Urinary bladder (tissue), 4 donors: Measurements from ENCODE around the gene PRRC1. TPM values are rescaled to one million over a fixed set of nuclear protein-coding genes. Genes with fewer than 3 reads are reported as not detected.
"Not testable (repeated sequence)": the region's sequence is repeated elsewhere in the genome, so short reads cannot be mapped to it uniquely, and the experiment has no call there.

ENCODE experiments used
- DNase-seq: peaks from one replicate; pipeline ENCODE4 v3.0.0-alpha.2; 2015; ENCODE audit errors: extremely low spot score
- H3K27ac ChIP-seq: one replicate; pipeline ENCODE4 v1.5.1; 2013; ENCODE audit warnings: low read depth, mild to moderate bottlenecking, moderate library complexity
- H3K36me3 ChIP-seq: one replicate; pipeline ENCODE4 v1.6.1; 2013; ENCODE audit warnings: mild to moderate bottlenecking, moderate library complexity; ENCODE audit not compliant: insufficient read depth
- H3K4me1 ChIP-seq: one replicate; pipeline ENCODE4 v1.6.1; 2013; ENCODE audit warnings: mild to moderate bottlenecking, moderate library complexity; ENCODE audit not compliant: insufficient read depth
- H3K4me3 ChIP-seq: one replicate; pipeline ENCODE4 v1.5.1; 2013; ENCODE audit warnings: low read depth, low read length
- WGBS: extraction: QIAGEN DNeasy Blood & Tissue Kit; methylation state at CpG from one replicate; pipeline ENCODE4 v1.1.7; 2013; 5-methylcytosine and 5-hydroxymethylcytosine counted together
- polyA plus RNA-seq: library from polyadenylated mRNA; stranded (reverse); fragments of 200-250 nt; gene quantifications from one replicate; pipeline ENCODE4 v1.2.3, GENCODE V29; 2013
- total RNA-seq: library from RNA; depleted of rRNA; stranded (reverse); fragments of >200 nt; gene quantifications from one replicate; pipeline ENCODE4 v1.2.3, GENCODE V29; 2014
- donor health status: healthy with polysubstance abuse.
- donor health status: healthy.

Gene PRRC1
- total and polyA plus RNA-seq, 2 donors, result 20.8 to 108 TPM

GRCh38 chr5:127518319-127518621 is 830 bp downstream of the PRRC1 start:
- WGBS, result 5% methylated on average over 10 of the region's 10 CpGs
- H3K4me1 ChIP-seq, result no peaks in the 10 kb centered on the region
- H3K27ac ChIP-seq, result no peak overlapping the region
- H3K36me3 ChIP-seq, result no peaks in the 10 kb centered on the region
- peak; percentile 33 for DNase-seq
- peak overlapping the region; percentile 89 for H3K4me3 ChIP-seq

GRCh38 chr5:127519527-127519926 is 2.1 kb downstream of the PRRC1 start:
- 86% methylated on average over 4 of the region's 4 CpGs for WGBS
- DNase-seq, result no peak
- Histone ChIP-seq H3K4me1 (no peaks in the 10 kb centered on the region), H3K27ac (no peak overlapping the region), H3K36me3 (peaks cover 1% of the 10 kb centered on the region), H3K4me3 (no peak overlapping the region)

DNA sequence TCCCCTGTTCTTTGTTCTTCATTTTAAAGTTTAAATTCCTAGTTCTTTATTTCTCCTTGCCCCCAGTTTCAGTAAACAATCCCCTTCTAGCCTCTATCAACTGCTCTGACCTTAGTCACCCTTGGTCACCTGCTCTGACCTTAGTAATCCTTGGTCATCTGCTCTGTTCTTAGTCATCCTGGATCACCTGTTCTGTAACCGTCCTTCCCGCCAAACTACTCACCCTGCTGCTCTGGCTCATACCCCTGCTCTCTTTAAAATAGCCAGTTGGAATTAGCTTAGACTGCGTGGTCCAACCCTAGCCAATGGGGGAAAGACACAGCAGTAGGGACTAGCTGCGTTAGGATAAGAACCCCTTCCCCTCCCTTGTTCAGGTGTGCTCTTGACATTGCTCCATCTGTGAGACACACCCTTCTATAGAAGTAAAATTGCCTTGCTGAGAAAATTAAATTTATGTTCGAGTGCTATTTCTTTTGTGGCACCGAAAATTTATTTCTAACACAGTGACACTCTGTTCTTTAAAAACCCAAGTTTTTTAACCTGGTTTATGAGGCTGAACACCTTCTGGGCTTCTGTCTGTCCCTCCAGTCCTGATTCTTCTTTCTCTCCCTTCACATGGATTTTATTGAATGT is 3.8 kb downstream of the PRRC1 start:
- H3K4me1 ChIP-seq, result no peaks in the 10 kb centered on the region
- no peak overlapping the region for H3K4me3 ChIP-seq
- 97% methylated on average over 6 of the region's 6 CpGs for WGBS
- H3K36me3 ChIP-seq, result peaks cover 2% of the 10 kb centered on the region
- H3K27ac ChIP-seq, result no peak overlapping the region
- DNase-seq, result no peak

GRCh38 chr5:127525181-127525580 is 7.7 kb downstream of the PRRC1 start:
- H3K27ac ChIP-seq, result no peak overlapping the region
- no peak for DNase-seq
- H3K36me3 ChIP-seq, result peaks cover 5% of the 10 kb centered on the region
- H3K4me3 ChIP-seq, result no peak overlapping the region
- H3K4me1 ChIP-seq, result no peaks in the 10 kb centered on the region
- WGBS, result 97% methylated on average over 1 of the region's 1 CpG

GRCh38 chr5:127529904-127530682 is 12.7 kb downstream of the PRRC1 start:
- WGBS, result 94% methylated on average over 5 of the region's 5 CpGs
- no peak for DNase-seq
- Histone ChIP-seq H3K27ac (no peak overlapping the region), H3K4me3 (no peak overlapping the region), H3K36me3 (peaks cover 9% of the 10 kb centered on the region), H3K4me1 (no peaks in the 10 kb centered on the region)

- H3K27ac ChIP-seq, result no peak overlapping the region
- DNase-seq, result no peak
- WGBS, result 90% methylated on average over 2 of the region's 2 CpGs
- H3K4me3 ChIP-seq, result no peak overlapping the region
- H3K36me3 ChIP-seq, result peaks cover 8% of the 10 kb centered on the region
- H3K4me1 ChIP-seq, result no peaks in the 10 kb centered on the region
Measured at GRCh38 chr5:127536687-127537086, 19.2 kb downstream of the PRRC1 start.

- not testable (repeated sequence) for H3K36me3 ChIP-seq, H3K4me1 ChIP-seq, DNase-seq, H3K27ac ChIP-seq, H3K4me3 ChIP-seq
- WGBS, result 99% methylated on average over 3 of the region's 3 CpGs
Measured at GRCh38 chr5:127540553-127540952, 23.1 kb downstream of the PRRC1 start.

DNA sequence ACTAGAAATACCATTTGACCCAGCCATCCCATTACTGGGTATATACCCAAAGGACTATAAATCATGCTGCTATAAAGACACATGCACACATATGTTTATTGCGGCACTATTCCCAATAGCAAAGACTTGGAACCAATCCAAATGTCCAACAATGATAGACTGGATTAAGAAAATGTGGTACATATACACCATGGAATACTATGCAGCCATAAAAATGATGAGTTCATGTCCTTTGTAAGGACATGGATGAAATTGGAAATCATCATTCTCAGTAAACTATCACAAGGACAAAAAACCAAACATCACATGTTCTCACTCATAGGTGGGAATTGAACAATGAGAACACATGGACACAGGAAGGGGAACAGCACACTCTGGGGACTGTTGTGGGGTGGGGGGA is 27.8 kb downstream of the PRRC1 start:
- H3K27ac ChIP-seq, H3K4me1 ChIP-seq, H3K4me3 ChIP-seq, DNase-seq, H3K36me3 ChIP-seq: not testable (repeated sequence)
- WGBS, result 96% methylated on average over 1 of the region's 1 CpG

DNA sequence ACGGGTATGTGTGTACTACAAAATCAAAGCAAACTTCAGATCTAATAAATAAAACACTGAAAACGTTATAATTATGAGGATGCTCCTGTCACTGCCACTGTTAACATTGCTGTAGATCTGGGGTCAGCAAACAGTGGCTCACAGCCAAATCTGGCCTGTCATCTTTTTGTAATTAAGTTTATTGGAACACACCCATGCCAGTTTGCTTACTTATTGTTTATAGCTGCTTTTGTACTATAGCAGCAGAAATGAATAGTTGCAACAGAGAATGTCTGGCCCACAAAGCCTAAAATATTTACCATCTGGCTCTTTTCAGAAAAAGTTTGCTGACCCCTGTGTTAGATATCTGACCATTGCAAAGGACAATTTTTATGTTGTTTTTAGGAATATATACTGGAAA is 32.1 kb downstream of the PRRC1 start:
- WGBS, result 44% methylated on average over 2 of the region's 2 CpGs

GRCh38 chr5:127550652-127551409 is 33.4 kb downstream of the PRRC1 start:
- 72% methylated on average over 5 of the region's 5 CpGs for WGBS
- Histone ChIP-seq H3K36me3 (peaks cover 2% of the 10 kb centered on the region), H3K4me3 (no peak overlapping the region), H3K27ac (no peak overlapping the region), H3K4me1 (no peaks in the 10 kb centered on the region)
- DNase-seq, result no peak

More for the DNA sequence above, 32.1 kb downstream of the PRRC1 start:
- Histone ChIP-seq H3K27ac (no peak overlapping the region), H3K36me3 (no peaks in the 10 kb centered on the region), H3K4me3 (no peak overlapping the region), H3K4me1 (no peaks in the 10 kb centered on the region)
- no peak for DNase-seq

DNA sequence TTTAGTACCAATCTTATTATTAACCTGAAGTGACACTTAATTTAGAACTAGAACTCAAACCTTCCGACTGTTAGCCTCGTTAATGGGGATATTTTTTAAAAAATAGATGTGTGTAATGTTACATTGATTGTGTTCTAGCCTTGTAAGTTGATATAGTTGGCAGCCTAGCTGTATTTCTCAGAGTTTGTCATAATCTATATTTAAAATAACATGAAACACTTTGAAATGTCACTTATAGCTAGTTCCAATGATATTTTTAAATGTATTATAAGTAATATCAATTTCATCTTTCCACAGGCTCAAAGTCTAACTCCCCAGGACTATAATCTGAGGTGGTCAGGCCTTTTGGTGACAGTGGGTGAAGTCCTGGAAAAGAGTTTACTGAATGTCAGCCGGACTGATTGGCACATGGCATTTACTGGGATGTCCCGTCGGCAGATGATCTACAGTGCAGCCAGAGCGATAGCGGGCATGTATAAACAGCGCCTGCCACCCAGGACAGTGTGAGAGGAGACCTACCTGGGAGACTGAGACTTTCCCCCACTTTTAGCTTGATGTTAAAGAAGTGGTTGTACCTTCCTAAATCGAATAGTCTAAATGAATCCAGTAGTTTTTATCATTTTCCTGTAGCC is 34.1 kb downstream of the PRRC1 start:
- H3K4me3 ChIP-seq, result no peak overlapping the region
- H3K27ac ChIP-seq, result no peak overlapping the region
- 97% methylated on average over 9 of the region's 9 CpGs for WGBS
- no peaks in the 10 kb centered on the region for H3K4me1 ChIP-seq
- DNase-seq, result no peak
- H3K36me3 ChIP-seq, result peaks cover 2% of the 10 kb centered on the region

- Histone ChIP-seq H3K4me3 (no peak overlapping the region), H3K27ac (no peak overlapping the region), H3K36me3 (peaks cover 2% of the 10 kb centered on the region), H3K4me1 (no peaks in the 10 kb centered on the region)
- WGBS, result 24% methylated on average over 1 of the region's 1 CpG
- DNase-seq, result no peak
Measured at GRCh38 chr5:127555826-127556225, 38.4 kb downstream of the PRRC1 start.

DNA sequence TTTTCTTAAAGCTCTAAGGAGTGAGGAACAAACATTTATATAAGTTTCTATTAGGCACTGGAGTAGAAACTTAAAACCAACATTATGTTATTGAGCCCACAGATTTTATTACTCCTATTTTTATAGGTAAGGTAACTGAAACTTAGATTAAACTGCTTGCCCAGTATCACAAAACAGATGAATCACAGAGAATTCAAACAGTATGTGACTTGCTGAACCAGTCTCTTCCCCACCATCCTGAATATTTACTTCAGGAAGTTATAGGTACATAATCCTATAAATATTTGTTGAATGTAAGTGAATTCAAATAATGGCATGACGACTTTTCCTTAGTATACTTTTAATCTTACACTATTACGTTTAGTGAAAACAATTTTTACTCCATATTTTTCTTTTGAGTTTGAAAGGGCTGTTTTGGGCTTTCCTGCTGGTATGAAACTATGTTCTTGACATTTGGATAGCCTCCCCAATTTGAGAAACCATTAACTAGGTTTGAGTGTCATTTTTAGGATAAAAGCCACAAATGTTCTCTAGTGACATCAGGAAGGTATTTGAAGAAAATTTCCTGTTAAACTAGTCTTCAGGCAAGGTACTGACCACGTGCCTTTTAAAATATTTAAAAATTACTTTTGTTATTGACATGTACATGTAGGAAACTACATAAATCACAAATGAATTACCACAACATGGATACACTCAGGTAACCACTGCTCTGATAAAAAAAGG is 39.3 kb downstream of the PRRC1 start:
- Histone ChIP-seq H3K4me3 (no peak overlapping the region), H3K4me1 (no peaks in the 10 kb centered on the region), H3K27ac (no peak overlapping the region), H3K36me3 (peaks cover 2% of the 10 kb centered on the region)
- 86% methylated on average over 3 of the region's 3 CpGs for WGBS
- no peak for DNase-seq
